Measurements from ENCODE around the gene MPC2. TPM values are rescaled to one million over a fixed set of nuclear protein-coding genes. Genes with fewer than 3 reads are reported as not detected.

Gene MPC2
- total RNA-seq, 1 experiment from 2014 or later = 49.9 TPM

GRCh38 chr1:167928457-167928852, 8.4 kb downstream of the MPC2 start (continued):
- no peak for TF ChIP-seq CBX3 (IDR thresholded peaks at IDR 0.05; ENCODE audit: low read depth)
- TF ChIP-seq ZFX (IDR thresholded peaks at IDR 0.05) = no peak

- H3K9me2 ChIP-seq (ENCODE audit: insufficient read depth) = no peaks in the 10 kb centered on the region
- no peaks in the 10 kb centered on the region for H3K36me3 ChIP-seq (ENCODE audit: control insufficient read depth in 1 of 2, insufficient read depth in 2 of 2, low read length in 2 of 2)
- no peak overlapping the region for H3K9ac ChIP-seq (ENCODE audit: low read length)
- no peaks in the 10 kb centered on the region for H3K9me3 ChIP-seq (ENCODE audit: control insufficient read depth in 1 of 2, insufficient read depth in 1 of 2, low read depth in 1 of 2, low read length in 2 of 2)
- RAD21 ChIA-PET (ENCODE audit: low non-redundant PET in 1 of 2, low total read pairs in 2 of 2, uncharacterized antibody in 2 of 2, unreplicated experiment in 2 of 2) = no interaction called here
- CTCF ChIA-PET = no interaction called here
- no peaks in the 10 kb centered on the region for H3K27me3 ChIP-seq (ENCODE audit: insufficient read depth, low read length)
- TF ChIP-seq REST (IDR thresholded peaks at IDR 0.05; ENCODE audit: low read depth) (no peak), POLR2A (IDR thresholded peaks at IDR 0.05; ENCODE audit: borderline replicate concordance, extremely low read depth, insufficient read depth, insufficient read length) (no peak)
- intact Hi-C loops (cut with micrococcal nuclease) = no loop called here
- H2AFZ ChIP-seq (ENCODE audit: low read depth, low read length, poor library complexity, severe bottlenecking) = no peak overlapping the region
- H3K27ac ChIP-seq (ENCODE audit: low read depth, low read length) = no peak overlapping the region
- no TSS peak for BruUV-seq (replicated peaks)
- H3K4me1 ChIP-seq (ENCODE audit: control insufficient read depth in 1 of 2, insufficient read depth in 2 of 2, low read length in 2 of 2) = peaks cover 0 to 12% of the 10 kb centered on the region in 2 experiments; a peak in 2 of 4 replicates
- DNase-seq (ENCODE audit: low read depth, low spot score) (no peak), ATAC-seq (no peak)
- no peaks in the 10 kb centered on the region for H4K20me1 ChIP-seq (ENCODE audit: insufficient read depth)
- POLR2A ChIA-PET = no interaction called here
- peaks cover 7% of the 10 kb centered on the region; the same call in 1 of the 2 replicates for H3K79me2 ChIP-seq (ENCODE audit: insufficient read depth, low read length)
- no peak overlapping the region for H3K4me2 ChIP-seq (ENCODE audit: low read length)
- no peak overlapping the region for H3K4me3 ChIP-seq (replicated peaks in 1 of 2; ENCODE audit: low read depth in 1 of 2, low read length in 2 of 2)
Measured at GRCh38 chr1:167927046-167927754, 9.7 kb downstream of the MPC2 start.

All from HCT116 (cell line).